HepG2 (cell line): ENCODE measurements around the gene C2orf92. TPM values are rescaled to one million over a fixed set of nuclear protein-coding genes. Genes with fewer than 3 reads are reported as not detected.

Experiments
- ASH2L ChIP-seq: fragments of 300-600, 200-600 bp; sonication (generic); IDR thresholded peaks from 2 replicates; pipeline ENCODE4 v1.7.0; 2017; ENCODE audit warnings: low read depth, mild to moderate bottlenecking, moderate library complexity, mixed read lengths, low read length; ENCODE audit not compliant: insufficient read length
- GZF1 ChIP-seq: sonication (generic); formaldehyde crosslinking; IDR thresholded peaks from 2 replicates; pipeline ENCODE4 v1.5.1; 2020; ENCODE audit warnings: mild to moderate bottlenecking, missing genetic modification reagents
- KLF9 ChIP-seq: IDR thresholded peaks from 2 replicates; pipeline ENCODE4 v1.6.1; 2016; ENCODE audit warnings: low read depth
- SOX5 ChIP-seq: IDR thresholded peaks from 2 replicates; pipeline ENCODE4 v1.6.1; 2016; ENCODE audit warnings: borderline replicate concordance
- SRSF9 ChIP-seq: fragments of 200-400 bp; formaldehyde crosslinking; IDR thresholded peaks from 2 replicates; pipeline ENCODE4 v1.6.1; 2018; ENCODE audit warnings: borderline replicate concordance, mild to moderate bottlenecking, low read depth, low read length; ENCODE audit not compliant: insufficient read depth, poor library complexity, severe bottlenecking
- TRAFD1 ChIP-seq: sonication (generic); formaldehyde crosslinking; IDR thresholded peaks from 2 replicates; pipeline ENCODE4 v1.5.1; 2020; ENCODE audit warnings: missing genetic modification reagents, mild to moderate bottlenecking, borderline replicate concordance
- ZNF3 ChIP-seq: IDR thresholded peaks from 2 replicates; pipeline ENCODE4 v1.7.0; 2017; ENCODE audit warnings: inconsistent platforms
- polyA plus RNA-seq, 8 experiments: library from polyadenylated mRNA; depleted of rRNA in 3 of 8; stranded (reverse) in 7 of 8; unstranded in 1 of 8; fragments of >200 nt; fragmentation: Illumina TruSeq in 4 of 8; extraction: Trizol in 4 of 8; gene quantifications; 2 replicates each; pipeline versions ENCODE4 v1.2.1 to v1.2.3, GENCODE V29; 2011 to 2016; ENCODE audit warnings: low read depth in 4 of 8, missing spikeins in 1 of 8, mixed read lengths in 1 of 8; ENCODE audit not compliant: insufficient read depth in 1 of 8
- total RNA-seq, 5 experiments: library from RNA; depleted of rRNA; stranded (reverse); fragments of >200 nt; fragmentation: Illumina TruSeq; extraction: Trizol; gene quantifications; 2 replicates each; pipeline ENCODE4 v1.2.3, GENCODE V29; 2016; ENCODE audit warnings: low read depth in 1 of 5
- TF ChIP-seq, protein P1 (sequence below): sonication (generic); formaldehyde crosslinking; IDR thresholded peaks from 2 replicates; pipeline ENCODE4 v1.8.0; 2022; ENCODE audit warnings: mild to moderate bottlenecking, missing genetic modification reagents; ENCODE audit not compliant: insufficient replicate concordance
- TF ChIP-seq, protein P2 (sequence below): sonication (generic); formaldehyde crosslinking; conservative IDR thresholded peaks from 2 replicates; pipeline ENCODE4 v1.4.0; 2020; ENCODE audit warnings: missing genetic modification reagents

The C2orf92 gene
- total and polyA plus RNA-seq, 2 of the 13 experiments (the other 11 are each of a cell fraction or from before 2014, with no cell fraction given): 4.9 to 5.0 TPM

GRCh38 chr2:97706112-97706511, 36.6 kb downstream of the C2orf92 start (continued):
- TF ChIP-seq SOX5 (CRISPR knock-in tag): no peak
- TF ChIP-seq ZNF3 (CRISPR knock-in tag): no peak
- no peak for TF ChIP-seq SRSF9
- no peak for TF ChIP-seq KLF9 (CRISPR knock-in tag)
- TF ChIP-seq GZF1 (CRISPR knock-in tag): no peak
- TF ChIP-seq, protein P1, sequence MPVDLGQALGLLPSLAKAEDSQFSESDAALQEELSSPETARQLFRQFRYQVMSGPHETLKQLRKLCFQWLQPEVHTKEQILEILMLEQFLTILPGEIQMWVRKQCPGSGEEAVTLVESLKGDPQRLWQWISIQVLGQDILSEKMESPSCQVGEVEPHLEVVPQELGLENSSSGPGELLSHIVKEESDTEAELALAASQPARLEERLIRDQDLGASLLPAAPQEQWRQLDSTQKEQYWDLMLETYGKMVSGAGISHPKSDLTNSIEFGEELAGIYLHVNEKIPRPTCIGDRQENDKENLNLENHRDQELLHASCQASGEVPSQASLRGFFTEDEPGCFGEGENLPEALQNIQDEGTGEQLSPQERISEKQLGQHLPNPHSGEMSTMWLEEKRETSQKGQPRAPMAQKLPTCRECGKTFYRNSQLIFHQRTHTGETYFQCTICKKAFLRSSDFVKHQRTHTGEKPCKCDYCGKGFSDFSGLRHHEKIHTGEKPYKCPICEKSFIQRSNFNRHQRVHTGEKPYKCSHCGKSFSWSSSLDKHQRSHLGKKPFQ (CRISPR knock-in tag): no peak
- TF ChIP-seq TRAFD1 (CRISPR knock-in tag): no peak
- no peak for TF ChIP-seq ASH2L
- TF ChIP-seq, protein P2, sequence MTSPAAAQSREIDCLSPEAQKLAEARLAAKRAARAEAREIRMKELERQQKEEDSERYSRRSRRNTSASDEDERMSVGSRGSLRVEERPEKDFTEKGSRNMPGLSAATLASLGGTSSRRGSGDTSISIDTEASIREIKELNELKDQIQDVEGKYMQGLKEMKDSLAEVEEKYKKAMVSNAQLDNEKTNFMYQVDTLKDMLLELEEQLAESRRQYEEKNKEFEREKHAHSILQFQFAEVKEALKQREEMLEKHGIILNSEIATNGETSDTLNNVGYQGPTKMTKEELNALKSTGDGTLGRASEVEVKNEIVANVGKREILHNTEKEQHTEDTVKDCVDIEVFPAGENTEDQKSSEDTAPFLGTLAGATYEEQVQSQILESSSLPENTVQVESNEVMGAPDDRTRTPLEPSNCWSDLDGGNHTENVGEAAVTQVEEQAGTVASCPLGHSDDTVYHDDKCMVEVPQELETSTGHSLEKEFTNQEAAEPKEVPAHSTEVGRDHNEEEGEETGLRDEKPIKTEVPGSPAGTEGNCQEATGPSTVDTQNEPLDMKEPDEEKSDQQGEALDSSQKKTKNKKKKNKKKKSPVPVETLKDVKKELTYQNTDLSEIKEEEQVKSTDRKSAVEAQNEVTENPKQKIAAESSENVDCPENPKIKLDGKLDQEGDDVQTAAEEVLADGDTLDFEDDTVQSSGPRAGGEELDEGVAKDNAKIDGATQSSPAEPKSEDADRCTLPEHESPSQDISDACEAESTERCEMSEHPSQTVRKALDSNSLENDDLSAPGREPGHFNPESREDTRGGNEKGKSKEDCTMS (CRISPR knock-in tag): no peak
